Keratinocyte (primary cell): ENCODE data around the gene SLC25A42.

Experiments used
- CTCF ChIP-seq, 3 experiments: IDR thresholded peaks in 1 of 3; conservative IDR thresholded peaks in 1 of 3; optimal IDR thresholded peaks in 1 of 3; 2 replicates in 2 of 3; 3 replicates in 1 of 3; pipeline versions ENCODE3 to v1.5.1; 2011; ENCODE audit warnings: low read length in 3 of 3, mild to moderate bottlenecking in 3 of 3, moderate library complexity in 2 of 3, control low read depth in 1 of 3, inconsistent platforms in 1 of 3; ENCODE audit not compliant: insufficient read depth in 2 of 3; ENCODE audit errors: extremely low read depth in 1 of 3
- EZH2 ChIP-seq: IDR thresholded peaks from one replicate; pipeline ENCODE4 v1.6.1; 2012; ENCODE audit warnings: inconsistent platforms, mild to moderate bottlenecking, low read length, moderate library complexity

DNA sequence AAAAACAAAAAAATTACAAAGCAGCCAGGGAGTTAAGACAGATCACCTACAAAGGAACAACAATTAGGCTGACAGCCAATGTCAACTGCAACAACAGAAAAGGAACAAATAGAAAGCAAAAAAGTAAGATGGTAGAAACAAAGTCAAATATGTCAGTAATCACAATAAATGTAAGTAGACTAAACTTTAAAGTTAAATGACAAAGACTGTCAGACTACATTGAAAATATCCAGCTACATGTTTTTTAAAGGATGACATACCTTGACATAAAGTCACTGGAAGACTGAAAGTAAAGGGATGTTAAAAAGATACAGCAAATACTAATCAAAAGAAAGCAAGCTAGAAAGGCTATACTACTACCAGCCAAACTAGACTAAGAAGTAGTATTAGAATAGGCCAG is 59.6 kb downstream of the SLC25A42 start:
- TF ChIP-seq CTCF (optimal IDR thresholded peaks at IDR 0.05 in 1 of 3, IDR thresholded peaks at IDR 0.05 in 1 of 3, conservative IDR thresholded peaks at IDR 0.05 in 1 of 3; ENCODE audit: extremely low read depth in 1 of 3, insufficient read depth in 2 of 3, low read length in 3 of 3) (no peak), EZH2 (no peak)
